ENCODE measurements around the gene ANKRD42. TPM values are rescaled to one million over a fixed set of nuclear protein-coding genes. Genes with fewer than 3 reads are reported as not detected.

Gene ANKRD42
- total RNA-seq, 4 donors from 2014 or later: 2.1 to 3.7 (median 3.4) TPM

- Histone ChIP-seq H3K27me3 (no peaks in the 10 kb centered on the region), H3K36me3 (peaks cover 0 to 12% of the 10 kb centered on the region in 2 donors), H3K9me3 (no peaks in the 10 kb centered on the region), H3K4me1 (peaks cover 41 to 46% of the 10 kb centered on the region in 2 donors), H3K4me3 (peak overlapping the region; percentile 92 to 100 (median 97)), H3K27ac (peak overlapping the region; percentile 98 to 100 (median 100))
- TF ChIP-seq CTCF (IDR thresholded peaks at IDR 0.05 in 4 of 5, conservative IDR thresholded peaks at IDR 0.05 in 1 of 5) (no peak), POLR2A (IDR thresholded peaks at IDR 0.05) (no peak)
- intact Hi-C loops (cut with DNase I; ENCODE audit: low total_unique reads) (loop anchor here (10.0 kb wide), 1 partner anchor 125 kb away; the partner anchor contains the start of gene CCDC90B), in situ Hi-C loops (cut with MboI; ENCODE audit: low sequenced_read_pairs in 4 of 4) (loop anchor here in 2 of 4 donors (5.0 to 25.0 kb wide), 3 partner anchors 32 to 98 kb away; partner anchors contain the start of genes RAB30 (in 2 of the 2) and ANKRD42 (in 1 of the 2))
- DNase-seq (no peak), ATAC-seq (no peak)
Measured at GRCh38 chr11:83159902-83160865, 33.3 kb upstream of the ANKRD42 start.

- H3K27ac ChIP-seq: peak overlapping the region; percentile 39 to 100 (median 99)
- DNase-seq (no peak), ATAC-seq (no peak)
- peaks cover 0 to 27% of the 10 kb centered on the region in 2 donors for H3K36me3 ChIP-seq
- no peaks in the 10 kb centered on the region for H3K27me3 ChIP-seq
- H3K4me3 ChIP-seq: peak overlapping the region in 1 of 4 donors; percentile 92
- TF ChIP-seq CTCF (IDR thresholded peaks at IDR 0.05 in 4 of 5, conservative IDR thresholded peaks at IDR 0.05 in 1 of 5) (no peak), POLR2A (IDR thresholded peaks at IDR 0.05) (no peak)
- intact Hi-C loops (cut with DNase I; ENCODE audit: low total_unique reads): no loop called here
- in situ Hi-C loops (cut with MboI; ENCODE audit: low sequenced_read_pairs in 4 of 4): loop anchor here in 1 of 4 donors (25.0 kb wide), 1 partner anchor 99 kb away; the partner anchor contains the start of gene RAB30
- H3K4me1 ChIP-seq: peaks cover 38 to 44% of the 10 kb centered on the region in 2 donors
- H3K9me3 ChIP-seq: no peaks in the 10 kb centered on the region
Measured at GRCh38 chr11:83161610-83162199, 31.8 kb upstream of the ANKRD42 start.

- ATAC-seq (no peak), DNase-seq (no peak)
- in situ Hi-C loops (cut with MboI; ENCODE audit: low sequenced_read_pairs in 4 of 4) (loop anchor here in 1 of 4 donors (25.0 kb wide), 1 partner anchor 100 kb away; the partner anchor contains the start of gene RAB30), intact Hi-C loops (cut with DNase I; ENCODE audit: low total_unique reads) (no loop called here)
- Histone ChIP-seq H3K27me3 (no peaks in the 10 kb centered on the region), H3K4me1 (peaks cover 38 to 44% of the 10 kb centered on the region in 2 donors), H3K36me3 (peaks cover 0 to 34% of the 10 kb centered on the region in 2 donors), H3K27ac (peak overlapping the region; percentile 39 to 100 (median 99)), H3K9me3 (no peaks in the 10 kb centered on the region), H3K4me3 (peak overlapping the region in 1 of 4 donors; percentile 92)
- TF ChIP-seq CTCF (IDR thresholded peaks at IDR 0.05 in 4 of 5, conservative IDR thresholded peaks at IDR 0.05 in 1 of 5): no peak
- TF ChIP-seq POLR2A (IDR thresholded peaks at IDR 0.05): no peak
Measured at GRCh38 chr11:83162377-83162776, 31.1 kb upstream of the ANKRD42 start.

- in situ Hi-C loops (cut with MboI; ENCODE audit: low sequenced_read_pairs in 4 of 4) (loop anchor here in 1 of 4 donors (25.0 kb wide), 1 partner anchor 104 kb away; the partner anchor contains the start of gene RAB30), intact Hi-C loops (cut with DNase I; ENCODE audit: low total_unique reads) (no loop called here)
- TF ChIP-seq POLR2A (IDR thresholded peaks at IDR 0.05) (no peak), CTCF (IDR thresholded peaks at IDR 0.05 in 4 of 5, conservative IDR thresholded peaks at IDR 0.05 in 1 of 5) (no peak)
- peaks cover 38 to 46% of the 10 kb centered on the region in 2 donors for H3K4me1 ChIP-seq
- no peak overlapping the region for H3K4me3 ChIP-seq
- peaks cover 0 to 72% of the 10 kb centered on the region in 2 donors for H3K36me3 ChIP-seq
- no peak overlapping the region for H3K27ac ChIP-seq
- H3K27me3 ChIP-seq: no peaks in the 10 kb centered on the region
- ATAC-seq (no peak), DNase-seq (no peak)
- H3K9me3 ChIP-seq: no peaks in the 10 kb centered on the region
Measured at GRCh38 chr11:83166193-83166866, 27.2 kb upstream of the ANKRD42 start.
